Prostate gland (tissue), 2 donors: Measurements from ENCODE around the gene NAA80.

ENCODE experiments used
- CTCF ChIP-seq, 4 experiments: fragments of 200-600 bp in 2 of 4; fragments of 450-650 bp in 2 of 4; sonication (generic) in 2 of 4; IDR thresholded peaks; 1 replicate in 3 of 4; 2 replicates in 1 of 4; pipeline ENCODE4 v1.5.1; 2016 to 2019; ENCODE audit warnings: antibody characterized with exemption in 4 of 4, mild to moderate bottlenecking in 2 of 4, moderate library complexity in 2 of 4
- POLR2A ChIP-seq: fragments of 450-650 bp; IDR thresholded peaks from one replicate; pipeline ENCODE4 v1.6.1; 2016; ENCODE audit warnings: antibody characterized with exemption, mild to moderate bottlenecking

GRCh38 chr3:50266017-50266416 lies 33.2 kb downstream of the NAA80 start:
- no peak for TF ChIP-seq POLR2A
- no peak for TF ChIP-seq CTCF (IDR thresholded peaks at IDR 0.05)
